ENCODE data around the gene VSIG4.

VSIG4 gene

GRCh38 chrX:66019974-66020373 lies 19.9 kb downstream of the VSIG4 start:
- no peaks in the 10 kb centered on the region for H3K9me3 Mint-ChIP-seq
- H3K4me1 Mint-ChIP-seq: peaks cover 69% of the 10 kb centered on the region
- H3K27ac Mint-ChIP-seq: peak overlapping the region; percentile 51
- DNase-seq (no peak), ATAC-seq (no peak)
- H3K4me3 Mint-ChIP-seq: no peak overlapping the region
- H3K27me3 Mint-ChIP-seq: no peaks in the 10 kb centered on the region
- peaks cover 2% of the 10 kb centered on the region for H3K36me3 Mint-ChIP-seq (ENCODE audit: low read depth)

DNA sequence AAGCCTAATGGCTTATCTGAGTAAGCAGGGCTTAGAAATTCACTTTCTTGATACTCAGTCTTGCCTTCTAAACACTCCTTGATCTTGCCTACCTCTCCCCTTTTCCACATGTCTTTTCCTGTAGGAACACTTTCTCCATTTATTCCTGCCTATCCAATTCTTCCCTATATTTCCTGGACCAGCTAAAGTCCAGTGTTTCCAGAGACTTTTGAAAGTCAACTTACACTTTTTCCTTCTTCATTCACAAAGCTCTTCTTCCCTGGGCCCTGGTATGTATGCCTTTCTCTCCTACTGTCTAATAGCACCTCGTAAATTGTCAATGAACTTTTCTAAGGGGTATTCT lies 20.6 kb downstream of the VSIG4 start:
- peaks cover 2% of the 10 kb centered on the region for H3K36me3 Mint-ChIP-seq (ENCODE audit: low read depth)
- H3K4me3 Mint-ChIP-seq: no peak overlapping the region
- ATAC-seq: no peak
- DNase-seq: no peak
- H3K27me3 Mint-ChIP-seq: no peaks in the 10 kb centered on the region
- H3K27ac Mint-ChIP-seq: peak overlapping the region; percentile 41
- no peaks in the 10 kb centered on the region for H3K9me3 Mint-ChIP-seq
- peaks cover 72% of the 10 kb centered on the region for H3K4me1 Mint-ChIP-seq

DNA sequence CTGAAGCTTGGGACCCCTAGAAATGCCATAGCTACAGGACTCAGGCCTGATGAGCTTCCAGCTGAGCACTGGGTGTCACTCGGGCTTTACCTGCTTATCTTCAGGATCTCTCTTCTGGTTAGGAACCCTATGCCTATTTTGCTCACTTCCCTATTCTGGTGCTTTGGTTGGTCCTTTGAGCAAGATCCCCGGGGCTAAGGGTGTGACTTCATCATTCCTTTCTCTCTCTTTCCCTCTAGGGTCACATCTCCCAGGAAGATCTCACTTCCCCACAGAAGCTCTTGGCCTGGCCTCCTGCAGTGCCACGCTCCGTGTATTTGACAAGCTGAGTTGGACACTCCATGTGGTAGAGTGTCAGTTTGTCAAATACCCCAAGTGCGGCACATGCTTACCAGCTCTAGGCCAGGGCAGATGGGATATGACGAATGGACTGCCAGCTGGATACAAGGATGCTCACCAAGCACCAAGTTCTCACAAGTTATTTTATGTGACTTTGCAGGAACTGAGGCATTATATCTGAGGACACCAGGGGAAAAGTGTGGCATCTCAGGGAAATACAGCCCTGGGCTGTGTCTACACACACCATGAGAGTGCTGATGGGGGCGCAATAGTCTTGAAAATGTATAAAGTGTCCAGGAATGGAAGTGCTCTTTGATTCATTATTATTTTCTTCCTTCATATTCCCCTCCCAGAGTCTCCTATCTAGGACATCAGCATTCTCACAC lies 21.1 kb downstream of the VSIG4 start:
- Mint-ChIP-seq H3K27me3 (no peaks in the 10 kb centered on the region), H3K4me3 (no peak overlapping the region), H3K9me3 (no peaks in the 10 kb centered on the region), H3K4me1 (peaks cover 75% of the 10 kb centered on the region), H3K36me3 (ENCODE audit: low read depth) (peaks cover 2% of the 10 kb centered on the region), H3K27ac (peak overlapping the region; percentile 41)
- no peak for ATAC-seq
- no peak for DNase-seq

- DNase-seq (no peak), ATAC-seq (no peak)
- H3K9me3 Mint-ChIP-seq: no peaks in the 10 kb centered on the region
- H3K4me3 Mint-ChIP-seq: no peak overlapping the region
- no peaks in the 10 kb centered on the region for H3K27me3 Mint-ChIP-seq
- peaks cover 2% of the 10 kb centered on the region for H3K36me3 Mint-ChIP-seq (ENCODE audit: low read depth)
- peaks cover 84% of the 10 kb centered on the region for H3K4me1 Mint-ChIP-seq
- peak overlapping the region; percentile 32 for H3K27ac Mint-ChIP-seq
Observed at GRCh38 chrX:66017659-66018170, 22.2 kb downstream of the VSIG4 start.

GRCh38 chrX:66016905-66017658 lies 22.8 kb downstream of the VSIG4 start:
- Mint-ChIP-seq H3K4me1 (peaks cover 90% of the 10 kb centered on the region), H3K27ac (peak overlapping the region; percentile 32), H3K27me3 (no peaks in the 10 kb centered on the region), H3K9me3 (no peaks in the 10 kb centered on the region), H3K4me3 (peak overlapping the region; percentile 6), H3K36me3 (ENCODE audit: low read depth) (peaks cover 2% of the 10 kb centered on the region)
- DNase-seq: no peak
- peak; percentile 16 for ATAC-seq

DNA sequence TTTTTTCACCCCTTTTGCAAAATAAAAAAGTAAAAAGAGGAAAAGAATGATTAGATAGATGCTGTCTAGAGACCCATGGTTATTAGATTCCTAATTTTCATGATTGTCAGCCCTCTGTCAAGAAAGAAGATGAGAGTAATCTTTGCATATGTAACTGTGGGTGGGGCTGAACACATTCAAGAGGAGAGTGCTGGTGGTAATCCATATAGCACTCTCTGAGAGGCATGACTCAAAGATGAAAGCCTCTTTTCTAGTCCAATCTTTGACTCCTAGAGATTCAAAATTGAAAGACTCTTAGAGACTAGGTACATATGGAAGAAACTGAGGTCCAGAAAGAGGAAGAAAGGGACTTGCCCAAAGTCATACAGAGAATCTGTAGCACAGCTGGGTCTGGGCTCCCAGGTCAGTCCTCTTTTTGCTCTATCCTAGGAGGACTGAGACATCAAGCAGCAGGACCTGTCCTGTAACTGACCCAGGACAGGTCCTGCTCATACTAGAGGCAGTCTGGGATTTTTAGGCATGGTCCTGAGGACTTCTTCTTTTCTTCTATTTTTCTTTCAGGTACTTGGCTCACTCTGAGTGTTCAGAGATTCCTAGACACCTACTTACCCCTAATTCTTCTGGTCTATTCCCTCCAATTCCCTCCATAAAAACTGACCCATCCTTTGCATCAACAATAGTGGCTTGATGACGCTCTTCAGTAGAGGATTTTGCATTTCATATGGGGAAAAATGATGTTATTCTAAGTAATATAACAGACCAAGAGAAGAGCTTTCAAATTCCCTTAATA lies 23.8 kb downstream of the VSIG4 start:
- Mint-ChIP-seq H3K4me1 (peaks cover 90% of the 10 kb centered on the region), H3K27ac (peak overlapping the region; percentile 70), H3K27me3 (no peaks in the 10 kb centered on the region), H3K9me3 (no peaks in the 10 kb centered on the region), H3K36me3 (ENCODE audit: low read depth) (peaks cover 2% of the 10 kb centered on the region), H3K4me3 (peak overlapping the region; percentile 49)
- ATAC-seq (peak; percentile 43), DNase-seq (no peak)

GRCh38 chrX:66015152-66015831 lies 24.6 kb downstream of the VSIG4 start:
- Mint-ChIP-seq H3K4me1 (peaks cover 85% of the 10 kb centered on the region), H3K36me3 (ENCODE audit: low read depth) (peaks cover 2% of the 10 kb centered on the region), H3K9me3 (no peaks in the 10 kb centered on the region), H3K4me3 (peak overlapping the region; percentile 49), H3K27me3 (no peaks in the 10 kb centered on the region), H3K27ac (peak overlapping the region; percentile 68)
- DNase-seq: no peak
- peak; percentile 42 for ATAC-seq

DNA sequence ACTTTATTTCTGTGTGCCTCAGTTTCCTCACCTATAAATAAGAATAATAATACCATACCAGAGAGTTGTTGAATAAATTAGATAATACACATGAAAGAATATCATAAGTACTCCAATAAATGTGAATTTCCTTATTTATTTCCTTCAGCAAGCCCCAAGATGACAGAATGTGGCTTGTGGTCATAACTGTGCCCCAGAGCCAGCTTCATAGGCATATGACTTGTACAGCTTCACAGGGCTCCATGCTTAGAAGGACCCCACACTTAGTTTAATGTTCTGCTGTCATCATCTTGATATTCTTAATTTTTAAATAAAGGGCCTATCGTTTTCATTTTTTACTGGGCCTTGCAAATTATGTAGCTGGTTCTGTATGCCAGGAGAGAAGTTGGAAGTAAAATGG lies 25.3 kb downstream of the VSIG4 start:
- H3K27ac Mint-ChIP-seq: no peak overlapping the region
- peaks cover 2% of the 10 kb centered on the region for H3K36me3 Mint-ChIP-seq (ENCODE audit: low read depth)
- no peak for ATAC-seq
- peaks cover 83% of the 10 kb centered on the region for H3K4me1 Mint-ChIP-seq
- H3K4me3 Mint-ChIP-seq: no peak overlapping the region
- no peaks in the 10 kb centered on the region for H3K27me3 Mint-ChIP-seq
- DNase-seq: no peak
- H3K9me3 Mint-ChIP-seq: no peaks in the 10 kb centered on the region

GRCh38 chrX:66014084-66014483 lies 25.8 kb downstream of the VSIG4 start:
- Mint-ChIP-seq H3K27ac (no peak overlapping the region), H3K36me3 (ENCODE audit: low read depth) (peaks cover 2% of the 10 kb centered on the region), H3K27me3 (no peaks in the 10 kb centered on the region), H3K4me3 (no peak overlapping the region), H3K9me3 (no peaks in the 10 kb centered on the region), H3K4me1 (peaks cover 79% of the 10 kb centered on the region)
- ATAC-seq (no peak), DNase-seq (no peak)

GRCh38 chrX:66013194-66013816 lies 26.6 kb downstream of the VSIG4 start:
- H3K4me3 Mint-ChIP-seq: no peak overlapping the region
- no peaks in the 10 kb centered on the region for H3K27me3 Mint-ChIP-seq
- ATAC-seq: no peak
- H3K9me3 Mint-ChIP-seq: no peaks in the 10 kb centered on the region
- H3K27ac Mint-ChIP-seq: peak overlapping the region; percentile 85
- peaks cover 2% of the 10 kb centered on the region for H3K36me3 Mint-ChIP-seq (ENCODE audit: low read depth)
- no peak for DNase-seq
- H3K4me1 Mint-ChIP-seq: peaks cover 71% of the 10 kb centered on the region

DNA sequence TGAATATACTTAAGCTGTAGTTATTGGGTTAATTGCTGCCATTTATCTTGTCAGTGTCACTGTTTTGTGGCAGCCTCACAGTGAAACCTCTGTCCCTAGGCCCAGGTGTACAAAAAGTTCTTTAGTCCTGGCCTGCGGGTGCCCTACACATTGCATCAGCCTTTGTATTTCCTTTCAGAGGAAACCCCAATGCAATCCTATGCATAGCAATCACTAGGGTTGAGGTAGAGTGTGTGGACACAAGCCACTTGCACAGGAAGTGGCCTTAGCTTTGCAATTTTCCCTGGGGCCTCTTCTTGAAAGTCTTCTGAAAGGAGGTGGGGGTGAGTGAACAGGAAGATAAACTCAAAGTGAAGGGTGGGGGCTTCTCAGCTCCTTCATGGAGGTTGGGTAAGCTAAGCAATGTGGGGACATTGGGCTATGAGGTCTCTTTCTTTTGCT lies 27.8 kb downstream of the VSIG4 start:
- H3K27me3 Mint-ChIP-seq: no peaks in the 10 kb centered on the region
- peaks cover 2% of the 10 kb centered on the region for H3K36me3 Mint-ChIP-seq (ENCODE audit: low read depth)
- no peak overlapping the region for H3K4me3 Mint-ChIP-seq
- H3K9me3 Mint-ChIP-seq: no peaks in the 10 kb centered on the region
- peak; percentile 45 for ATAC-seq
- H3K27ac Mint-ChIP-seq: peak overlapping the region; percentile 85
- H3K4me1 Mint-ChIP-seq: peaks cover 67% of the 10 kb centered on the region
- DNase-seq: no peak

DNA sequence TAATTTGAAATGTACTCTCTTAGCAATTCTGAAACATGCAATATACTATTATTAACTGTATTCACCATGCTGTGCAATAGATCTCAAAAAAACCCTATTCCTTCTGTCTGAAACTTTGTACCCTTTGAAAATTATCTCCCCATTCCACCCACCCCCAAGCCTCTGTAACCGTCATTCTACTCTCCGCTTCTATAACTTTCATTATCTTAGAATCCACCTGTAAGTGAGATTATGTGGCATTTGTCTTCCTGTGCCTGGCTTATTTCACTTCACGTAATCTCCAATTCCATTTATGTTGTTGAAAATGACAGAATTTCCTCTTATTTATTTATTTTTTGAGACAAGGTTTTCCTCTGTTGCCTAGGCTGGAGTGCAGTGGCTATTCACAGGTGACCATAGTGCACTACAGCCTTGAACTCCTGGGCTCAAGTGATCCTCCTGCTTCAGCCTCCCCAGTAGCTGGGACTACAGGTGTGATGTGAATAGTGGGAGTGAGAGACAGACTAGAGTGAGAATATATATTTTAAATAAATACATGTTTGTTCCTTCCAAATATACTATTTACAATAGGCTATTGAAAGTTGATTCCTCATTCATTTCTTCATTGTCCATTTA lies 30.5 kb downstream of the VSIG4 start:
- peaks cover 62% of the 10 kb centered on the region for H3K4me1 Mint-ChIP-seq

GRCh38 chrX:66008328-66008970 lies 31.4 kb downstream of the VSIG4 start:
- peaks cover 62% of the 10 kb centered on the region for H3K4me1 Mint-ChIP-seq
- no peak for ATAC-seq

More for the DNA sequence above, 30.5 kb downstream of the VSIG4 start:
- DNase-seq: no peak
- ATAC-seq: no peak
- H3K36me3 Mint-ChIP-seq (ENCODE audit: low read depth): peaks cover 8% of the 10 kb centered on the region
- H3K4me3 Mint-ChIP-seq: no peak overlapping the region
- H3K27ac Mint-ChIP-seq: no peak overlapping the region
- H3K9me3 Mint-ChIP-seq: peaks cover 12% of the 10 kb centered on the region
- no peaks in the 10 kb centered on the region for H3K27me3 Mint-ChIP-seq

More at GRCh38 chrX:66008328-66008970, 31.4 kb downstream of the VSIG4 start:
- no peak for DNase-seq
- Mint-ChIP-seq H3K27me3 (no peaks in the 10 kb centered on the region), H3K9me3 (peaks cover 12% of the 10 kb centered on the region), H3K36me3 (ENCODE audit: low read depth) (peaks cover 8% of the 10 kb centered on the region), H3K27ac (no peak overlapping the region), H3K4me3 (no peak overlapping the region)
